HepG2 (cell line): ENCODE results near the gene PCDHA7. TPM values are rescaled to one million over a fixed set of nuclear protein-coding genes. Genes with fewer than 3 reads are reported as not detected.

ENCODE experiments used
- ATAC-seq: fragments of 200-7000 bp; cut with Tn5 transposase; 3 replicates; pipeline ENCODE4 v1.9.1; 2020; ENCODE audit warnings: mild to moderate bottlenecking, moderate library complexity
- BruUV-seq: library from RNA; stranded (reverse); fragments of 400-500 nt; replicated peaks from 2 replicates; lab custom pipeline; 2021; lab: Mats Ljungman, UMichigan
- CTCF ChIA-PET: fragments of 300-600 bp; formaldehyde crosslinking; extraction: SDS; loops from one replicate; lab custom pipeline; 2021; ENCODE audit warnings: low total read pairs, inconsistent platforms, low intra/inter-chr PET ratio; lab: Yijun Ruan, JAX
- POLR2A ChIA-PET: fragments of 350-600 bp; sonication (Branson Sonifier 250); formaldehyde crosslinking; loops from one replicate; lab custom pipeline; 2020; ENCODE audit warnings: antibody characterized with exemption, inconsistent platforms; lab: Yijun Ruan, JAX
- DNase-seq: peaks from one replicate; pipeline ENCODE4 v3.0.0-alpha.2; 2015; ENCODE audit warnings: low spot score
- FAIRE-seq: peaks from 3 replicates; lab custom pipeline; 2011; peaks lifted over from hg19 to GRCh38; lab: Jason Lieb, UNC
- H2AFZ ChIP-seq: one replicate; pipeline ENCODE4 v1.6.1; 2011; ENCODE audit warnings: low read length, inconsistent platforms
- H3K27ac ChIP-seq: fragments of 300-600 bp; 3 replicates; pipeline ENCODE4 v1.8.0; 2011; ENCODE audit warnings: mixed run types, mild to moderate bottlenecking, mixed read lengths, low read length, inconsistent platforms; ENCODE audit not compliant: insufficient read depth; ENCODE audit errors: extremely low read length
- H3K27me3 ChIP-seq, 2 experiments: fragments of 200-600 bp in 1 of 2; 2 replicates in 1 of 2; 3 replicates in 1 of 2; pipeline versions ENCODE4 v1.6.0 to v1.8.0; 2011; ENCODE audit warnings: low read length in 2 of 2, mild to moderate bottlenecking in 2 of 2, moderate library complexity in 2 of 2, inconsistent platforms in 1 of 2; ENCODE audit not compliant: insufficient read depth in 2 of 2, control insufficient read depth in 1 of 2
- H3K36me3 ChIP-seq, 2 experiments: fragments of 200-600 bp in 1 of 2; replicated peaks in 1 of 2; 2 replicates in 1 of 2; 3 replicates in 1 of 2; pipeline versions ENCODE4 v1.5.1 to v1.8.0; 2011; ENCODE audit warnings: low read length in 2 of 2, inconsistent platforms in 1 of 2; ENCODE audit not compliant: insufficient read depth in 2 of 2, control insufficient read depth in 1 of 2
- H3K4me1 ChIP-seq: 2 replicates; pipeline ENCODE4 v1.5.1; 2012; ENCODE audit warnings: low read length, inconsistent platforms; ENCODE audit not compliant: insufficient read depth
- H3K4me2 ChIP-seq: 2 replicates; pipeline ENCODE4 v1.6.0; 2011; ENCODE audit warnings: low read depth, low read length, inconsistent platforms
- H3K4me3 ChIP-seq, 3 experiments: fragments of 200-600 bp in 1 of 3; sonication (generic), shearing (Covaris generic) in 1 of 3; replicated peaks in 1 of 3; 2 replicates each; pipeline ENCODE4 v1.5.1; 2011 to 2016; ENCODE audit warnings: low read length in 3 of 3, inconsistent platforms in 2 of 3, low read depth in 2 of 3, mild to moderate bottlenecking in 2 of 3, control low read depth in 1 of 3, mixed read lengths in 1 of 3; ENCODE audit not compliant: insufficient read depth in 1 of 3
- H3K79me2 ChIP-seq: one replicate; pipeline ENCODE4 v1.6.1; 2011; ENCODE audit warnings: low read length, inconsistent platforms; ENCODE audit not compliant: insufficient read depth
- H3K9ac ChIP-seq: 2 replicates; pipeline ENCODE4 v1.6.0; 2011; ENCODE audit warnings: mild to moderate bottlenecking, low read depth, low read length, inconsistent platforms; ENCODE audit not compliant: insufficient read depth
- H3K9me3 ChIP-seq: 2 replicates; pipeline ENCODE4 v1.5.1; 2012; ENCODE audit warnings: mild to moderate bottlenecking, low read length
- H4K20me1 ChIP-seq: 2 replicates; pipeline ENCODE4 v1.6.0; 2011; ENCODE audit warnings: inconsistent platforms, mild to moderate bottlenecking, low read length, moderate library complexity; ENCODE audit not compliant: insufficient read depth
- HNF4G ChIP-seq, 2 experiments: sonication (generic) in 1 of 2; formaldehyde crosslinking in 1 of 2; IDR thresholded peaks; 2 replicates each; pipeline versions ENCODE4 v1.4.0 to v1.6.1; 2011 to 2020; ENCODE audit warnings: borderline replicate concordance in 2 of 2, low read depth in 2 of 2, mild to moderate bottlenecking in 2 of 2, low read length in 1 of 2, missing genetic modification reagents in 1 of 2, moderate library complexity in 1 of 2
- HOXA3 ChIP-seq: sonication (generic); formaldehyde crosslinking; IDR thresholded peaks from 2 replicates; pipeline ENCODE4 v1.5.0; 2020; ENCODE audit warnings: missing genetic modification reagents
- KLF12 ChIP-seq: sonication (generic); formaldehyde crosslinking; IDR thresholded peaks from 2 replicates; pipeline ENCODE4 v1.4.0; 2020; ENCODE audit warnings: missing genetic modification reagents, borderline replicate concordance
- KLF13 ChIP-seq: sonication (generic); formaldehyde crosslinking; IDR thresholded peaks from 2 replicates; pipeline ENCODE4 v1.4.0; 2020; ENCODE audit warnings: mild to moderate bottlenecking, missing genetic modification reagents
- PCBP2 ChIP-seq: fragments of 200-400 bp; formaldehyde crosslinking; optimal IDR thresholded peaks from 2 replicates; pipeline ENCODE3; 2018; ENCODE audit warnings: low read length, low read depth; ENCODE audit not compliant: poor library complexity, severe bottlenecking
- POLR2AphosphoS5 ChIP-seq: IDR thresholded peaks from 2 replicates; pipeline ENCODE4 v1.6.1; 2012; ENCODE audit warnings: low read depth, low read length
- TCF12 ChIP-seq, 2 experiments: fragments of 450-650 bp in 1 of 2; sonication (generic) in 1 of 2; formaldehyde crosslinking in 1 of 2; IDR thresholded peaks; 2 replicates each; pipeline versions ENCODE4 v1.6.1 to v1.8.0; 2017 to 2022; ENCODE audit warnings: antibody characterized with exemption in 1 of 2, mild to moderate bottlenecking in 1 of 2, missing genetic modification reagents in 1 of 2, moderate library complexity in 1 of 2
- ZNF674 ChIP-seq: sonication (generic); formaldehyde crosslinking; IDR thresholded peaks from 2 replicates; pipeline ENCODE4 v1.5.0; 2020; ENCODE audit warnings: low read depth, mild to moderate bottlenecking, missing genetic modification reagents
- ZNF724P ChIP-seq: sonication (generic); formaldehyde crosslinking; IDR thresholded peaks from 2 replicates; pipeline ENCODE4 v1.8.0; 2022; ENCODE audit warnings: missing genetic modification reagents, borderline replicate concordance
- WGBS: methylation state at CpG from one replicate; pipeline ENCODE4 v1.1.6; 2017; ENCODE audit warnings: low lambda C conversion rate; 5-methylcytosine and 5-hydroxymethylcytosine counted together
- in situ Hi-C: cut with HindIII; loops from 2 replicates; pipeline ENCODE4 v1.10.0; 2017; ENCODE audit warnings: low pct_unique_long_range_greater_than_20kb; ENCODE audit not compliant: extremely low pct_ligation_motif_present
- intact Hi-C: fragments of 100-400 bp; cut with micrococcal nuclease; formaldehyde crosslinking; loops from one replicate; pipeline ENCODE4 v1.10.0; 2022; ENCODE audit not compliant: unreplicated experiment
- polyA plus RNA-seq, 8 experiments: library from polyadenylated mRNA; depleted of rRNA in 3 of 8; stranded (reverse) in 7 of 8; unstranded in 1 of 8; fragments of >200 nt; fragmentation: Illumina TruSeq in 4 of 8; extraction: Trizol in 4 of 8; gene quantifications; 2 replicates each; pipeline versions ENCODE4 v1.2.1 to v1.2.3, GENCODE V29; 2011 to 2016; ENCODE audit warnings: low read depth in 4 of 8, missing spikeins in 1 of 8, mixed read lengths in 1 of 8; ENCODE audit not compliant: insufficient read depth in 1 of 8
- total RNA-seq, 5 experiments: library from RNA; depleted of rRNA; stranded (reverse); fragments of >200 nt; fragmentation: Illumina TruSeq; extraction: Trizol; gene quantifications; 2 replicates each; pipeline ENCODE4 v1.2.3, GENCODE V29; 2016; ENCODE audit warnings: low read depth in 1 of 5
- TF ChIP-seq, protein P1 (sequence below), 2 experiments: sonication (generic) in 1 of 2; formaldehyde crosslinking in 1 of 2; IDR thresholded peaks; 2 replicates each; pipeline versions ENCODE4 v1.4.0 to v1.6.1; 2018 to 2020; ENCODE audit warnings: missing genetic modification reagents in 2 of 2, borderline replicate concordance in 1 of 2, low read depth in 1 of 2, mild to moderate bottlenecking in 1 of 2, missing biosample characterization in 1 of 2
- TF ChIP-seq, protein P2 (sequence below): sonication (generic); formaldehyde crosslinking; conservative IDR thresholded peaks from 2 replicates; pipeline ENCODE4 v1.5.0; 2020; ENCODE audit warnings: missing genetic modification reagents
- TF ChIP-seq, protein P3 (sequence below): sonication (generic); formaldehyde crosslinking; IDR thresholded peaks from 2 replicates; pipeline ENCODE4 v1.5.0; 2020; ENCODE audit warnings: mild to moderate bottlenecking, missing genetic modification reagents, moderate library complexity

PCDHA7 gene
- total and polyA plus RNA-seq, 2 of the 13 experiments (the other 11 are each of a cell fraction or from before 2014, with no cell fraction given) = 0.49 to 0.53 TPM

DNA sequence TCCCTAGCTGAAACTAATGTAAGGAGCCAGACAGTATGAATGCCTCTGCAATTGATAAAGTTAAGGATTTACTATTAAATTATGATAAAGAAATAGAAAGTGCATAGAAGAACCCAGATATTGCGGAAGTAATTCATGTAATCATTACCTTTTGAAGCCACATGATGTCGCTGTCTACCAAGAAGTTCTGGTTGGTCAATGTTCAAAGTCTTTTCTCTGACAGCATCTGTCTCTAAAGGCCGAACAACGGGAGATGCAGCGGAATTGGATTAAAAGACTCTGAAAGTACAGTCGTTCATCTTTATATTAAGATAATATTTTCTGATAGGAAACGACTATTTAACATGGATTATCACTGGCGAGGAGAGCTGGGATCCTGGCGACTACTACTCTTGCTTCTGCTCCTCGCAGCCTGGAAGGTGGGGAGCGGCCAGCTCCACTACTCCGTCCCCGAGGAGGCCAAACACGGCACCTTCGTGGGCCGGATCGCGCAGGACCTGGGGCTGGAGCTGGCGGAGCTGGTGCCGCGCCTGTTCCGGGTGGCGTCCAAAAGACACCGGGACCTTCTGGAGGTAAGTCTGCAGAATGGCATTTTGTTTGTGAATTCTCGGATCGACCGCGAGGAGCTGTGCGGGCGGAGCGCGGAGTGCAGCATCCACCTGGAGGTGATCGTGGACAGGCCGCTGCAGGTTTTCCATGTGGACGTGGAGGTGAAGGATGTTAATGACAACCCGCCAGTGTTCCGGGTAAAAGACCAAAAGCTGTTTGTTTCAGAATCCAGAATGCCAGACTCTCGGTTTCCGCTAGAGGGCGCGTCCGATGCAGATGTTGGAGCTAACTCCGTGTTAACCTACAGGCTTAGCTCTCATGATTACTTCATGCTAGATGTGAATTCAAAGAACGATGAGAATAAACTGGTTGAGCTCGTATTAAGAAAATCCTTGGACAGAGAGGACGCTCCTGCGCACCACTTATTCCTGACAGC is 7.2 kb downstream of the PCDHA7 start, which contains the start of gene PCDHA8:
PCDHA8 (plus strand) TSS at position 210 of the 985 bp plus-strand sequence; CDS start at position 345, 135 bp downstream.
- BruUV-seq = no TSS peak
- in situ Hi-C loops (no loop called here), intact Hi-C loops (loop anchor here (1.0 to 2.0 kb wide), 2 partner anchors 28 to 200 kb away; partner anchors contain the start of gene PCDHA11)
- WGBS = 30% methylated on average over 30 of the region's 47 CpGs
- Histone ChIP-seq H3K4me1 (no peaks in the 10 kb centered on the region), H2AFZ (no peak within 1 kb of the TSS), H3K9me3 (no peaks in the 10 kb centered on the region), H3K36me3 (no peaks in the 10 kb centered on the region), H4K20me1 (no peaks in the 10 kb centered on the region), H3K4me2 (peak within 1 kb of the TSS; percentile 42; the same call in 1 of the 2 replicates), H3K4me3 (peak within 1 kb of the TSS in 2 of 3 experiments; percentile 28 to 49; a peak in 3 of 6 replicates), H3K79me2 (no peaks in the 10 kb centered on the region), H3K9ac (no peak within 1 kb of the TSS), H3K27ac (no peak within 1 kb of the TSS), H3K27me3 (no peaks in the 10 kb centered on the region)
- DNase-seq (peak; percentile 48), FAIRE-seq (peak; percentile 76), ATAC-seq (peak; percentile 89)
- ChIA-PET CTCF (interaction anchor here (2.4 kb wide), 1 partner anchor 200 kb away, joined by 37 read pairs; no protein-coding TSS in a partner anchor), POLR2A (no interaction called here)
- TF ChIP-seq HNF4G (IDR thresholded peaks at IDR 0.05; ENCODE audit: borderline replicate concordance, low read depth, low read length) (no peak), HNF4G (CRISPR knock-in tag; IDR thresholded peaks at IDR 0.05; ENCODE audit: borderline replicate concordance, low read depth) (no peak), ZNF724P (CRISPR knock-in tag) (no peak), PCBP2 (no peak), TCF12 (IDR thresholded peaks at IDR 0.05) (no peak), TCF12 (CRISPR knock-in tag; IDR thresholded peaks at IDR 0.05) (no peak), HOXA3 (0 out of 2 replicates have a peak, but pooled peaks have one; percentile 10), KLF12 (CRISPR knock-in tag) (no peak), ZNF674 (CRISPR knock-in tag) (no peak), KLF13 (CRISPR knock-in tag) (no peak), POLR2AphosphoS5 (no peak)
- TF ChIP-seq, protein P1, sequence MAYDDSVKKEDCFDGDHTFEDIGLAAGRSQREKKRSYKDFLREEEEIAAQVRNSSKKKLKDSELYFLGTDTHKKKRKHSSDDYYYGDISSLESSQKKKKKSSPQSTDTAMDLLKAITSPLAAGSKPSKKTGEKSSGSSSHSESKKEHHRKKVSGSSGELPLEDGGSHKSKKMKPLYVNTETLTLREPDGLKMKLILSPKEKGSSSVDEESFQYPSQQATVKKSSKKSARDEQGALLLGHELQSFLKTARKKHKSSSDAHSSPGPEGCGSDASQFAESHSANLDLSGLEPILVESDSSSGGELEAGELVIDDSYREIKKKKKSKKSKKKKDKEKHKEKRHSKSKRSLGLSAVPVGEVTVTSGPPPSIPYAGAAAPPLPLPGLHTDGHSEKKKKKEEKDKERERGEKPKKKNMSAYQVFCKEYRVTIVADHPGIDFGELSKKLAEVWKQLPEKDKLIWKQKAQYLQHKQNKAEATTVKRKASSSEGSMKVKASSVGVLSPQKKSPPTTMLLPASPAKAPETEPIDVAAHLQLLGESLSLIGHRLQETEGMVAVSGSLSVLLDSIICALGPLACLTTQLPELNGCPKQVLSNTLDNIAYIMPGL (CRISPR knock-in tag; IDR thresholded peaks at IDR 0.05; ENCODE audit: borderline replicate concordance in 1 of 2, low read depth in 1 of 2) = 0 out of 4 replicates have a peak, but pooled peaks of 1 of the 2 experiments have one; percentile 38
- TF ChIP-seq, protein P2, sequence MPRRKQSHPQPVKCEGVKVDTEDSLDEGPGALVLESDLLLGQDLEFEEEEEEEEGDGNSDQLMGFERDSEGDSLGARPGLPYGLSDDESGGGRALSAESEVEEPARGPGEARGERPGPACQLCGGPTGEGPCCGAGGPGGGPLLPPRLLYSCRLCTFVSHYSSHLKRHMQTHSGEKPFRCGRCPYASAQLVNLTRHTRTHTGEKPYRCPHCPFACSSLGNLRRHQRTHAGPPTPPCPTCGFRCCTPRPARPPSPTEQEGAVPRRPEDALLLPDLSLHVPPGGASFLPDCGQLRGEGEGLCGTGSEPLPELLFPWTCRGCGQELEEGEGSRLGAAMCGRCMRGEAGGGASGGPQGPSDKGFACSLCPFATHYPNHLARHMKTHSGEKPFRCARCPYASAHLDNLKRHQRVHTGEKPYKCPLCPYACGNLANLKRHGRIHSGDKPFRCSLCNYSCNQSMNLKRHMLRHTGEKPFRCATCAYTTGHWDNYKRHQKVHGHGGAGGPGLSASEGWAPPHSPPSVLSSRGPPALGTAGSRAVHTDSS = no peak
- TF ChIP-seq, protein P3, sequence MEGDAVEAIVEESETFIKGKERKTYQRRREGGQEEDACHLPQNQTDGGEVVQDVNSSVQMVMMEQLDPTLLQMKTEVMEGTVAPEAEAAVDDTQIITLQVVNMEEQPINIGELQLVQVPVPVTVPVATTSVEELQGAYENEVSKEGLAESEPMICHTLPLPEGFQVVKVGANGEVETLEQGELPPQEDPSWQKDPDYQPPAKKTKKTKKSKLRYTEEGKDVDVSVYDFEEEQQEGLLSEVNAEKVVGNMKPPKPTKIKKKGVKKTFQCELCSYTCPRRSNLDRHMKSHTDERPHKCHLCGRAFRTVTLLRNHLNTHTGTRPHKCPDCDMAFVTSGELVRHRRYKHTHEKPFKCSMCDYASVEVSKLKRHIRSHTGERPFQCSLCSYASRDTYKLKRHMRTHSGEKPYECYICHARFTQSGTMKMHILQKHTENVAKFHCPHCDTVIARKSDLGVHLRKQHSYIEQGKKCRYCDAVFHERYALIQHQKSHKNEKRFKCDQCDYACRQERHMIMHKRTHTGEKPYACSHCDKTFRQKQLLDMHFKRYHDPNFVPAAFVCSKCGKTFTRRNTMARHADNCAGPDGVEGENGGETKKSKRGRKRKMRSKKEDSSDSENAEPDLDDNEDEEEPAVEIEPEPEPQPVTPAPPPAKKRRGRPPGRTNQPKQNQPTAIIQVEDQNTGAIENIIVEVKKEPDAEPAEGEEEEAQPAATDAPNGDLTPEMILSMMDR (CRISPR knock-in tag) = peak; percentile 65
